HG02798 (cell line): ENCODE measurements around the gene TRAM2.

Experiments used
- ATAC-seq: cut with Tn5 transposase; IDR thresholded peaks from one replicate; pipeline ENCODE4 v1.9.1; 2021; ENCODE audit warnings: mild to moderate bottlenecking; ENCODE audit not compliant: unreplicated experiment, poor library complexity

The TRAM2 gene

GRCh38 chr6:52534363-52534762, 42.5 kb downstream of the TRAM2 start:
- no peak for ATAC-seq

- ATAC-seq: no peak
These were observed 43.4 kb downstream of the TRAM2 start for GRCh38 chr6:52533491-52533890.

DNA sequence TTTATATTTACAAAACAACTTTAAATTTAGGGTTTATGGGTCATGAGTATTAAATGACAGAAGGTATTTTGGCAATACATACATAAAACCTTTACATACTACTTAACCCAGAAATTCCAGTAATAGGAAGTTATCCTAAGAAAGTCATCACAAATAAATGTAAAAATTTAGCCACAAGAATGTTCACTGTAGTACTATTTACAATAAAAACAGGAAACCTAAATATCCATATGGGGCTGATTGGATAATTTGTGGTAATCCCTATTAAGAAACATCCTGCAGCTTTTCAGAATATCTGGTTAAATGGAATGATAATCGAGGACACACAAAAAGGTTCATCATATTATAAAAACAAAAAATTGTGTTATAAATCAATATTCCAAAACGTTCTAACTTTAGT, 44.4 kb downstream of the TRAM2 start:
- no peak for ATAC-seq

GRCh38 chr6:52531834-52532233, 45.0 kb downstream of the TRAM2 start:
- ATAC-seq: no peak

DNA sequence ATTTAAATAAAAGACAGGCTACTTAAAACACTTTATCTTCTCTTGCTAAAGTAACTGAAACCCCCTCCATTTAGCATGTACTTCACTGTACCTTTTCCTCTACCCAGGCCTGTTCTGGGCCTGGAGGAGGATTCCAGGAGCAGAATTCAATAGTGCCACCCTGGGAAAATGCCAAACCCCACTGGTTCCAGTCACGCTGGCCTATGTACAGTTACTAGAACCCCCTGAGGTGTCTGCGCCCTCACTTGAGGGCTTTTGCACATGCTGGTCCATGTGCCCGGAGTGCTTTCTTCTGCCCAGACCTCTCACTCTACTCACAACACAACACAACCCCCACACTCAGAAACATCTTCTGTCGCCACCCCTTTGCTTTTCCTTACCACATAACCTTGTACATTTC, 45.5 kb downstream of the TRAM2 start:
- no peak for ATAC-seq

GRCh38 chr6:52530351-52530750, 46.5 kb downstream of the TRAM2 start:
- ATAC-seq: no peak

DNA sequence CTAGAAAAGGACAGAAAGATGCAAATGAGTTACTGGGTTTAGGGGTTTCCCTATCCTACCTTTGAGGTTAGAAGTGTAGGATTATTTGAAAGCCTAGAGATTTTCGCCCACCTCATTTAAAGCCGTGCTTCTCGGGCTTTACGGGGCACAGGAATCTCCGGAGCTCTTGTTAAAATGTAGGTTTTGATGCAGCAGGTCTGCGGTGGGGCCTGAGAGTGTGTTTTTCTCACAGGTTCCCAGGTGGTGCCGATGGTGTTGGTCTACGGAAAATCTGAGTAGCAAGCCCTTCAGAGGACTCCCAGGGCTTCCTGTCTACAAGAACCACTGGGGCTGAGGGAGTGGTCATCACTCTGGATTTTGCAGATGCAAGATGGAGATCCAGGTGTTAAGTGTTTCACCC, 47.5 kb downstream of the TRAM2 start:
- ATAC-seq: peak; percentile 52

GRCh38 chr6:52527436-52527835, 49.4 kb downstream of the TRAM2 start:
- no peak for ATAC-seq

DNA sequence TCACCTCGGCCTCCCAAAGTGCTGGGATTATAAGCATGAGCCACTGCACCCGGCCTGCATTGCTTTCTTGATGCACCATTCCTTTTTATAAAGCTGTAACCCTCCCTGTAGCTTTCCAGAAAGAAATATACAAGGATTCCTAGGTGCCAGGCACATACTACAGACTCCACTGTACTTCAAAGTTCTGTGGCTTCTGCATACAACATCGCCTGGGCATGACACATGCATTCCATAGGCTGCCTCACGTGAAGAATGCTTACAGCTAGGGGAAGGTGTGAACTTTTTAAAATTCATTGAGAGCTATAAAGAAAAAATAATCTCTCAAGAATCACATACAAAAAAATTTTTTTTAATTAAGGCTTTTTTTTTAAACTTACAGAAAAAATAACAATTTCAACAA, 50.2 kb downstream of the TRAM2 start:
- no peak for ATAC-seq

DNA sequence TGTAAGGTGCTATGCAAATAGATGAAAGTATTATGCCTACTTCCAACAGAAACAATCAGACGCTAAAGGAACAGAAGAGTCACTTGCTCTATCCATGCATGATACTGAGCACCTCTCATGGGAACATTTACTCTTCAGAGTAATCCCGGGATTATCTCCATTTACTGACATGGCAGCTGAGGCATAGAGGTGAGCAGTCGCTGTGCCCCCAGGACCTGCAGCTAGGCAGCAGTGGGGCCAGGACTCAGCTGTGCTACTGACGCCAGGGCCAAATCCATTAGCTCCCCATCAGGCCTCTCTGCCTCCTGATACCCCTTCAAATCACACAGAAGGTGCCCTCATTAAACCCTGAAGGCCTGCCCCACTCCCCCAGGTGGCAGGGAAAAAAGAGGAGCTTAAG, 51.9 kb downstream of the TRAM2 start:
- no peak for ATAC-seq

DNA sequence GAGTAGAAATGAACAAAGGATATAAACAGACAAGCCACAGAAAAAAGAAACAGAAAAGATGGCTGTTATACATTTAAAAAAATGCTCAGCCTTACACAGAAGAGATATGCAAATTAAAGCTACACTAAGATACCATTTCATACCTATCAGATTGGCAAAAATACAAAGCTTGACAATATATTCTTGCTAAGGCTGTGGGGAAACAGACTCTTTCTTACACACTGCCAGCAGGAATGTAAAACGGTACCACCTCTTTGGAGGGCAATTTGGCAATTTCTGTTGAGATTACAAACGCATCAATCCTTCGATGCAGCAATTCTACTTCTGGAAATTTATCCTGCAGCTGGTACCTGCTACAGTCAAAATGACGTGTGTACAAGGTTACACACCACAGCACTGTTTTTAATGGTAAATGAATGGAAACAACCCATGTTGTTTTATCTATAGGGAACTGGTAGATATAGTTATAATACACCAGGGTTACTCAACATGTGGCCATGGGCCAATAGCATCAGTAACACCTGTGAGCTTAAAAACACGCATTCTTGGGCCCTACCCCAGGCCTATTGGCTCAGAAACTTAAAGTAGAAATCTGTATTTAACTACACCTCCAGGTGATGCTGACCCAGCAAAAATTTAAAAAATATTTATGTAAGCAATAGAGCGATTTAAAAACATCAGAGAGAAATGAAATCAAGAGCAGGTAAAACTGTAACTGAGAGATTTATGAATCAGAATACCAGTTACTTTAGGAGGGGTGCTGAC, 53.3 kb downstream of the TRAM2 start:
- ATAC-seq: no peak

DNA sequence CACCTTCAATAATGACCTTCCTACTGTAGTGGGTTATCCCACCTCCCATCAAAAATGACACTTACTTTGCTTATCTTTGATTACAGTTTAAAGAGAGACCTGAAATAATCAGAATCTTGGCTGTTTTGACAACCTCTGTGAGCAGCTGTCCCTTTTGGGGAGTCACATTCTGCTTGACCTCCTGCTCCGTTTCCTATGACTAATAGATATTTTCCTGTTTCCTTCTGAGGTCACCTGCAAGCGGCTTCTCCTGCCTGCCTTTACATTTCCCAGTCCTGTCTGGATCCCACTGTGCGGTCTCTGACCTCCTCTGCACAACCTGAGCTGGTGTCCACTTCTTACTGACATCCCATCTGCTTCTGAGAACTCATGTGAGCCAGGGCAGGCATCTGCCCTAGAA, 54.2 kb downstream of the TRAM2 start:
- ATAC-seq: no peak

DNA sequence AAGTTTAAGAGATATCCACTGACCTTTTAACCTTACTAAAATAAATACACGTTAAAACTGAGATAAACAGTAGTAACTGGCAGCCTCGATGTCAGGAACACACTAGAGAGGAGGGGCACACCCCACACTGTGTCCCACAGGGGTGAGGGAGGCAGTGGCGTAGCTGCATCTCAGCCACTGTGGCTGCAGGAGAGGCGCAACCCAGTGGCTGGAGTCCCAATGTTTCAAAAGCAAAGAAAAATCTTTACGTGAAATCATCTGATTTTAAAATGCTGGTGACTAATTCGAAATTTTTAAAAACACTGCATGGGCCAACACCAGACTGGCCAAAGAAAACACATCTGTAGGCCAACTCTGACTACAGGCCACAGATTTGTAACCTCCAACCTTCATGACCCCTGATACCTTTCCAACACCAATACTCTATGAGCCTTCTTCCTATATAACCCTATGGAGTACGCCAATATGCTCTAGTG, 54.7 kb downstream of the TRAM2 start:
- ATAC-seq: no peak

DNA sequence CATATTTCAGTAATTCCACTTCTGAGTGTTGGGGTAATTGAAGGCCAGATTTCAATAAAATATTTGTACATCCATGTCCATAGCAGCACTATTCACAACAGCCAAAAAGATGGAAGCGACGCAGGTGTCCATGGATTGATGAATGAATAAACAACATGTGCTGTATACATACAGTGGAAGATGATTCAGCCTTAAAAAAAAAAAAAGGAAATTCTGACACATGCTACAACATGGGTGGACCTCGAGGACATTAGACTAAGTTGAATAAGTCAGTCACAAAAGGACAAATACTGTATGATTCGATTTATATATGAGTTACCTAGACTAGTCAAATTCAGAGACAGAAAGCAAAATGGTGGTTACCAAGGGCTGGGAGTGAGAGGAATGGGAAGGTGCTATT, 57.2 kb downstream of the TRAM2 start:
- no peak for ATAC-seq

GRCh38 chr6:52518279-52518945, 58.4 kb downstream of the TRAM2 start:
- no peak for ATAC-seq

- peak; percentile 93 for ATAC-seq
These were observed 59.2 kb downstream of the TRAM2 start for GRCh38 chr6:52517502-52518278.

DNA sequence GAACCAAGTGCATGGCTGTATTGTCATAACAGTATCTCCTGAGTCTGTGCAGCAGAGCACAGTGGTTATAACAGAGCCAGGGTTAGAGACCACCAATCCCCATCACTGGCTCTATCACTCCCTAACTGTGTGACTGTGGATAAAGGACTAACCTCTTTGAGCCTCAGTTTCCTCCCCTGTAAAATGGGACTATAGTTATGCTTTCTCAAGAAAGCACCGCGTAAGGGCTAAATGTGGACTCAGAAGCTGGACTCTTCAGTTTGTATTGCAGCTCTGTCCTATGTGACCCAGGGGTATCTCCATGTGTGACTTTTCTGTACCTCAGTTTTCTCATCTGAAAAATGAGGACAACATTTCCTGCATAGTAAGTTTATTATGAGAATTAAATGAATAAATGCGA, 59.9 kb downstream of the TRAM2 start:
- no peak for ATAC-seq

GRCh38 chr6:52516269-52516668, 60.6 kb downstream of the TRAM2 start:
- ATAC-seq: no peak

GRCh38 chr6:52515219-52515960, 61.5 kb downstream of the TRAM2 start:
- ATAC-seq: no peak

- no peak for ATAC-seq
These were observed 62.3 kb downstream of the TRAM2 start for GRCh38 chr6:52514514-52514913.
